MG63 (cell line): ENCODE results near the gene NHERF1. TPM values are rescaled to one million over a fixed set of nuclear protein-coding genes. Genes with fewer than 3 reads are reported as not detected.

Experiments
- DNase-seq: peaks from one replicate; pipeline ENCODE4 v3.0.0-alpha.2; 2020
- H3K27me3 ChIP-seq: fragments of 250-450 bp; sonication (Bioruptor Pico); 2 replicates; pipeline ENCODE4 v1.5.1; 2020; ENCODE audit warnings: mild to moderate bottlenecking, moderate library complexity
- H3K36me3 ChIP-seq: fragments of 250-450 bp; sonication (Bioruptor Pico); 2 replicates; pipeline ENCODE4 v1.5.1; 2020; ENCODE audit warnings: mild to moderate bottlenecking, moderate library complexity
- H3K4me3 ChIP-seq: fragments of 250-450 bp; sonication (Bioruptor Pico); 2 replicates; pipeline ENCODE4 v1.5.1; 2020; ENCODE audit warnings: mild to moderate bottlenecking, moderate library complexity
- H3K9me3 ChIP-seq: fragments of 250-450 bp; sonication (Bioruptor Pico); 2 replicates; pipeline ENCODE4 v1.5.1; 2020; ENCODE audit warnings: mild to moderate bottlenecking, moderate library complexity
- total RNA-seq: library from RNA; depleted of rRNA; stranded (reverse); fragments of >200 nt; shearing (Covaris generic); gene quantifications from 2 replicates; pipeline ENCODE4 v1.2.3, GENCODE V29; 2014; ENCODE audit warnings: low replicate concordance

Gene NHERF1
- total RNA-seq, 1 experiment from 2014 or later: 150 TPM

GRCh38 chr17:74729368-74729767 lies 19.1 kb upstream of the NHERF1 start:
- no peaks in the 10 kb centered on the region for H3K36me3 ChIP-seq
- H3K27me3 ChIP-seq: peaks cover under 1% of the 10 kb centered on the region; the same call in 1 of the 2 replicates
- H3K9me3 ChIP-seq: 0 out of 2 replicates have a peak, but pooled peaks cover 2% of the 10 kb centered on the region
- H3K4me3 ChIP-seq: no peak overlapping the region
- DNase-seq: no peak

GRCh38 chr17:74729866-74730265 lies 18.6 kb upstream of the NHERF1 start:
- H3K9me3 ChIP-seq: 0 out of 2 replicates have a peak, but pooled peaks cover 2% of the 10 kb centered on the region
- no peaks in the 10 kb centered on the region for H3K36me3 ChIP-seq
- DNase-seq: no peak
- no peak overlapping the region for H3K4me3 ChIP-seq
- peaks cover 3% of the 10 kb centered on the region; the same call in 1 of the 2 replicates for H3K27me3 ChIP-seq

DNA sequence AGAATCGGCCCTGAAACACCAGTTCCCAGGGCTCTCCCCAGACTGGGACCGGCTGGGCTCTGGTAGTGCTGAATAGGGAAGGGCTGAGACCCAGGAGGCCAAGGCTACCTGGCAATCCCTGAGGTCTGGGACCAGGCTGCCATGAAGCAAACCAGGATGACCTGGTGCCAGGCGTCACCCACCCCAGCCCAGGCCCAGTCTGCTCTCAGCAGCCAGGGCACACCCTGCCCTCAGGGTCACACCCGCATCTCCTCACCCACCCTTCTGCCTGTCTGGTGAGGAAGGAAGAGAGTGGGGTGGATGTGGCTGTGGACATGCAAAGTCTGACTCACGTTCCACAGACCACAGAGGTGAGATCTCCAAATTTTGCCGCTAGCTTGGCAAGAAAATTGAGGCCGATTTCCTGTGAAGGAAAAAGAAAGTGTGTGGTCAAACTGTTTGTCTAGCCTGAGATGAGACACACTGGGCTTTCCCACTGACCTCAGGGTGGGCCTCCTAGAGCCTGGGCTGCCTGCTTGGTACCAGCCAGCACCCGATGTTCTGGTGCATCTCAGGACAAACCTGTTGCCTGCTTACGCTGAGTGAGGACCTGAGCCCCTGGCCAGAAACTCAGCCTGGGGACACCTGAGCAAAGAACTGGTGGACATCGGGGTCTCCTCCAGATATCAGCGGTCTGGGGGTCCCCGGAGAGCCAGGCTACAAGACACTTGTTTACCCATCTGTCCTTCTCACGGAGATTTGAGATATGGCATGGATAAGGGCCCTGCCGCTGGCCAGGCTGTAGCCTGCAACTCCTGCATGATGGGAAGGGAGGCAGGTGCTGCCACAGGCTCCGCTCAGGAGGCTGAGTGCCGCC lies 17.7 kb upstream of the NHERF1 start:
- Histone ChIP-seq H3K27me3 (peaks cover 3% of the 10 kb centered on the region; the same call in 1 of the 2 replicates), H3K9me3 (0 out of 2 replicates have a peak, but pooled peaks cover 2% of the 10 kb centered on the region), H3K36me3 (no peaks in the 10 kb centered on the region), H3K4me3 (no peak overlapping the region)
- DNase-seq: no peak

DNA sequence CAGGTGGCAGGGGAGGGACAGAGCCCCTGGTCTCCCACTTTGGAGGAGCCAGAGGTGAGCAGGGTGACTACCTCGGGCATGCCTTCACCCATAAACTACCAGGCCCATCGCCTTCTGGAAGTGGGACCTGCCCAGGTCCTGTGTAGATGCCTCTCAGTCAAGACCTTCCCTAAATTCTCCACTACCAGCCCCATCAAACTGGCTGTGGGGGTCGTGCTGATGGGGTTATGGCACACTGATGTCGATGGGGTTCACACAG lies 17.2 kb upstream of the NHERF1 start:
- H3K27me3 ChIP-seq: peaks cover 5% of the 10 kb centered on the region; the same call in 1 of the 2 replicates
- no peaks in the 10 kb centered on the region for H3K36me3 ChIP-seq
- no peak for DNase-seq
- H3K4me3 ChIP-seq: no peak overlapping the region
- 0 out of 2 replicates have a peak, but pooled peaks cover 2% of the 10 kb centered on the region for H3K9me3 ChIP-seq

DNA sequence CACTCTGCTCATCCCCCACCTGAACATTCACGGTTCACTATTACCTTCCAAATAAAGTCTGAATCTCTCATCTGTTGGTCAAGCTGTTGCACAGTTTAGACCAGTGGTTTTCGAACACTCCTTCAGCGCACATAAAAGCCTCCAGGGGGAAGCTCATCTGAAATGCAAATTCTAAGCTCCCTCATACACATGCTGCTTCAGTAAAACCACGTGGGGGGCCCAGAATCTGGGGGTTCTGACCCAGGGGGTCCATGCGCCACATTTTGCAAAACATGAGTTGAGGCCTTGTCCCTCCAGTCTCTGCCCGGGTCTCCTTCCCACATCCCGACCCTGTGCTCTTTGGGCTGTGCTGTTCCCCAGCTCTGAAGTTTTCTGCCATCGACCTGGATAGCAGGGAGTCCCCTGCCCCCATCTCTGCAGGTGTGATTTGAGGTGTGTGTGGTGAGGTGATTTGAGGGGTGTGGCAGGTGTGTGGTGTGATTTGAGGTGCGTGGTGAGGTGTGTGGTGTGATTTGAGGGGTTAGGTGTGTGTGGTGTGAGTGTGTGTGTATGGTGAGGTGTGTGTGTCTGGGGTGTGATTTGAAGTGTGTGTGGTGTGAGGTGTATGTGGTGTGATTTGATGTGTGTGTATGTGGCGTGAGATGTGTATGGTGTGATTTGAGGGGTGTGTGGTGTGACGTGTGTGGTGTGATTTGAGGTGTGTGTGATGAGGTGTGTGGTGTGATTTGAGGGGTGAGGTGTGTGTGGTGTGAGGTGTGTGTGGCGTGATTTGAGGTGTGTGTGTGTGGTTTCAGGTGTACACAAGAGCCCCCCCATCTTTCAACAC lies 16.2 kb upstream of the NHERF1 start:
- Histone ChIP-seq H3K27me3 (peaks cover 12% of the 10 kb centered on the region), H3K4me3 (no peak overlapping the region), H3K36me3 (no peaks in the 10 kb centered on the region), H3K9me3 (0 out of 2 replicates have a peak, but pooled peaks cover 2% of the 10 kb centered on the region)
- DNase-seq: no peak

- peaks cover 22% of the 10 kb centered on the region for H3K27me3 ChIP-seq
- H3K9me3 ChIP-seq: 0 out of 2 replicates have a peak, but pooled peaks cover 2% of the 10 kb centered on the region
- DNase-seq: no peak
- no peaks in the 10 kb centered on the region for H3K36me3 ChIP-seq
- H3K4me3 ChIP-seq: no peak overlapping the region
Observed at GRCh38 chr17:74733365-74734122, 14.9 kb upstream of the NHERF1 start.

DNA sequence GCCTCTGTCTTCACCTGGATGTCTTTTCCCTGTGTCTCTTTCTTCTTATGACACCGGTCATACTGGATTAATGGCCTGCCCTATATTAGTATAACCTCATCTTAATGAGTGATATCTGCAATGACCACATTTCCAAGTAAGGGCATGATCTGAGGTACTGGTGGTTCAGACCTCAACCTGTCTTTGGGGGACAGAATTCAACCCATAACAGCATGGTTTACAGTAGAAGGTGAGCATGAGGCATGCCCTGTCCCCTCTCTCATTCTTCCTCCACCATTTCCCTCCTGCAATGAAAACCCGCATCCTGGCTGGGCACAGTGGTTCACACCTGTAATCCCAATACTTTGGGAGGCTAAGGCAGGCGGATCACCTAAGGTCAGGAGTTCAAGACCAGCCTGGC lies 14.2 kb upstream of the NHERF1 start:
- H3K4me3 ChIP-seq: no peak overlapping the region
- no peaks in the 10 kb centered on the region for H3K9me3 ChIP-seq
- no peak for DNase-seq
- H3K36me3 ChIP-seq: no peaks in the 10 kb centered on the region
- peaks cover 22% of the 10 kb centered on the region for H3K27me3 ChIP-seq

- no peak for DNase-seq
- Histone ChIP-seq H3K4me3 (no peak within 1 kb of the TSS), H3K27me3 (peaks cover 22% of the 10 kb centered on the region), H3K36me3 (no peaks in the 10 kb centered on the region), H3K9me3 (no peaks in the 10 kb centered on the region)
Observed at GRCh38 chr17:74736513-74737298, 11.7 kb upstream of the NHERF1 start, which contains the start of gene RAB37. TSS of gene RAB37 (plus strand) at chr17:74737256. CDS start at chr17:74737273, 17 bp downstream.

DNA sequence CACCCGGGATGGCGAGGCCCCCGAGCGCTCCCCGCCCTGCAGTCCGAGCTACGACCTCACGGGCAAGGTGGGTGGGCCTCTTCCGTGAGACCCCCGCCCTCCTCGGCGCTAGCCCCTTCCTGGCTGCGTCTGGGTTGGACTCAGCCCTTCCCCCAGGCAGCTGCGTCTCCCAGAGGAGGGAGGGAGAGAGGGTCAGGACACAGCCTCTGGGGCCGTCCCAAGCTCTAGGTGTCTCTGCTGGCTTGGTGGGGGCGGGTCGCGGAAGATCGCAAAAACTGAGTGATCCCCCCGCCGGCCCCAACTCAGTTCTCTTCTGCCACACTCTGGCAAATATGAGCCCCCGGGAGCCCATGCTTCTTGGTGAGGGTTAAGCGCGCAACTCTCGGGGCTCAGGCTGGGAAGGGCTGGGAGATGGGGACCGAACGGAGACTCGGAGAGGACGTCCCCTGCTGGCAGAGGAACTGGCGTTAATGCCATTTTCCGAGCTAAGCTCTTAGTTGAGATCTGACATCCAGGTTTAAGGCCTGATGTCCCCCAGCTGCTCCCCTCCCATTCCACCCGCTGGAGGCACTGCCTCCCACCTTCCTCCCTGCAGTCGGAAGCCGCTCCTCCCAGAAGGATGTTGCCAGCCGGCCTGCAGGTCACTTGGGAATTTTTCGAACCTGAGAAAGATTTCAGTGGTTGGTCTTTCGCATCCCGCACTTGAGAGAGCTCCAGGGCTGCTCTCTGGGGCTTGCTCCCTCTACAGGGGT lies 11.0 kb upstream of the NHERF1 start:
- DNase-seq: no peak
- Histone ChIP-seq H3K4me3 (no peak overlapping the region), H3K27me3 (peaks cover 22% of the 10 kb centered on the region)

GRCh38 chr17:74738051-74738996 lies 10.1 kb upstream of the NHERF1 start:
- Histone ChIP-seq H3K4me3 (no peak overlapping the region), H3K9me3 (no peaks in the 10 kb centered on the region), H3K36me3 (no peaks in the 10 kb centered on the region), H3K27me3 (peaks cover 22% of the 10 kb centered on the region)
- no peak for DNase-seq

More for the DNA sequence above, 11.0 kb upstream of the NHERF1 start:
- Histone ChIP-seq H3K9me3 (no peaks in the 10 kb centered on the region), H3K36me3 (no peaks in the 10 kb centered on the region)

- no peak for DNase-seq
- peaks cover 21% of the 10 kb centered on the region for H3K27me3 ChIP-seq
- no peaks in the 10 kb centered on the region for H3K36me3 ChIP-seq
- H3K4me3 ChIP-seq: no peak overlapping the region
- no peaks in the 10 kb centered on the region for H3K9me3 ChIP-seq
Observed at GRCh38 chr17:74739227-74739831, 9.1 kb upstream of the NHERF1 start.

DNA sequence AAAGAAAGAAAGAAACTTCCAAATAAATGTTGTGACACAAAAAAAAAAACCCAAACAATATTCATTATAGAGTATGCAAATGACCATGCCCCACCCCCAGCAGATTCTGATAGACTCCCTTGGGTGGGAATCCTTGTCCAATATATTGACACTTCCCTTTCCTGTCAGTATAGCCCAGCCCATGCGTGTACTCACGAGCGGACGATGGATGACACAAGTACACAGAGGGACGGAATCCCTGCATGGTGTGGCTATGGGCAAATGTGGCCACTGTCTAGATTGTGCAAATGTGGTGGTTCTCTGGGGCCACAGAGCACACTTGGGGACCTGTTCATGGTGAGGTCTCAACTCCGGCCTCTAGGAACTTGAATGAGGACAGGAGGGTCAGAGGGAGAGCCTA lies 8.3 kb upstream of the NHERF1 start:
- Histone ChIP-seq H3K9me3 (no peaks in the 10 kb centered on the region), H3K4me3 (no peak overlapping the region), H3K36me3 (no peaks in the 10 kb centered on the region), H3K27me3 (peaks cover 19% of the 10 kb centered on the region)
- no peak for DNase-seq

GRCh38 chr17:74740641-74741387 lies 7.6 kb upstream of the NHERF1 start:
- H3K36me3 ChIP-seq: no peaks in the 10 kb centered on the region
- no peak overlapping the region for H3K4me3 ChIP-seq
- H3K27me3 ChIP-seq: peaks cover 19% of the 10 kb centered on the region
- no peaks in the 10 kb centered on the region for H3K9me3 ChIP-seq
- no peak for DNase-seq

GRCh38 chr17:74742153-74742515 lies 6.3 kb upstream of the NHERF1 start:
- Histone ChIP-seq H3K9me3 (no peaks in the 10 kb centered on the region), H3K27me3 (peaks cover 11% of the 10 kb centered on the region), H3K4me3 (no peak overlapping the region), H3K36me3 (no peaks in the 10 kb centered on the region)
- DNase-seq: no peak
